HFF-Myc (cell line): ENCODE results near the gene NTMT2.

Experiments
- DNase-seq: peaks from one replicate; pipeline ENCODE4 v3.0.0-alpha.2; 2011; ENCODE audit warnings: low read depth; ENCODE audit errors: extremely low read depth
- H3K4me3 ChIP-seq: replicated peaks from 2 replicates; pipeline ENCODE4 v1.5.1; 2011; ENCODE audit warnings: low read depth, mild to moderate bottlenecking, control low read depth, low read length
- TF ChIP-seq, protein P1 (sequence below): IDR thresholded peaks from 2 replicates; pipeline ENCODE4 v1.5.1; 2012; ENCODE audit warnings: mild to moderate bottlenecking, low read depth, low read length, control low read depth; ENCODE audit errors: missing control alignments

NTMT2 gene

GRCh38 chr1:170204121-170204520 is 58.4 kb downstream of the NTMT2 start:
- no peak overlapping the region for H3K4me3 ChIP-seq
- DNase-seq: no peak
- TF ChIP-seq, protein P1, sequence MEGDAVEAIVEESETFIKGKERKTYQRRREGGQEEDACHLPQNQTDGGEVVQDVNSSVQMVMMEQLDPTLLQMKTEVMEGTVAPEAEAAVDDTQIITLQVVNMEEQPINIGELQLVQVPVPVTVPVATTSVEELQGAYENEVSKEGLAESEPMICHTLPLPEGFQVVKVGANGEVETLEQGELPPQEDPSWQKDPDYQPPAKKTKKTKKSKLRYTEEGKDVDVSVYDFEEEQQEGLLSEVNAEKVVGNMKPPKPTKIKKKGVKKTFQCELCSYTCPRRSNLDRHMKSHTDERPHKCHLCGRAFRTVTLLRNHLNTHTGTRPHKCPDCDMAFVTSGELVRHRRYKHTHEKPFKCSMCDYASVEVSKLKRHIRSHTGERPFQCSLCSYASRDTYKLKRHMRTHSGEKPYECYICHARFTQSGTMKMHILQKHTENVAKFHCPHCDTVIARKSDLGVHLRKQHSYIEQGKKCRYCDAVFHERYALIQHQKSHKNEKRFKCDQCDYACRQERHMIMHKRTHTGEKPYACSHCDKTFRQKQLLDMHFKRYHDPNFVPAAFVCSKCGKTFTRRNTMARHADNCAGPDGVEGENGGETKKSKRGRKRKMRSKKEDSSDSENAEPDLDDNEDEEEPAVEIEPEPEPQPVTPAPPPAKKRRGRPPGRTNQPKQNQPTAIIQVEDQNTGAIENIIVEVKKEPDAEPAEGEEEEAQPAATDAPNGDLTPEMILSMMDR: no peak

- TF ChIP-seq, protein P1: no peak
- no peak overlapping the region for H3K4me3 ChIP-seq
- no peak for DNase-seq
These were observed 59.5 kb downstream of the NTMT2 start for GRCh38 chr1:170205301-170205700.

GRCh38 chr1:170209125-170209524 is 63.4 kb downstream of the NTMT2 start:
- DNase-seq: no peak
- H3K4me3 ChIP-seq: no peak overlapping the region
- TF ChIP-seq, protein P1: no peak

GRCh38 chr1:170210142-170210541 is 64.4 kb downstream of the NTMT2 start:
- TF ChIP-seq, protein P1: no peak
- no peak for DNase-seq
- no peak overlapping the region for H3K4me3 ChIP-seq

- no peak for DNase-seq
- H3K4me3 ChIP-seq: no peak overlapping the region
- TF ChIP-seq, protein P1: no peak
These were observed 67.8 kb downstream of the NTMT2 start for GRCh38 chr1:170213596-170213995.

DNA sequence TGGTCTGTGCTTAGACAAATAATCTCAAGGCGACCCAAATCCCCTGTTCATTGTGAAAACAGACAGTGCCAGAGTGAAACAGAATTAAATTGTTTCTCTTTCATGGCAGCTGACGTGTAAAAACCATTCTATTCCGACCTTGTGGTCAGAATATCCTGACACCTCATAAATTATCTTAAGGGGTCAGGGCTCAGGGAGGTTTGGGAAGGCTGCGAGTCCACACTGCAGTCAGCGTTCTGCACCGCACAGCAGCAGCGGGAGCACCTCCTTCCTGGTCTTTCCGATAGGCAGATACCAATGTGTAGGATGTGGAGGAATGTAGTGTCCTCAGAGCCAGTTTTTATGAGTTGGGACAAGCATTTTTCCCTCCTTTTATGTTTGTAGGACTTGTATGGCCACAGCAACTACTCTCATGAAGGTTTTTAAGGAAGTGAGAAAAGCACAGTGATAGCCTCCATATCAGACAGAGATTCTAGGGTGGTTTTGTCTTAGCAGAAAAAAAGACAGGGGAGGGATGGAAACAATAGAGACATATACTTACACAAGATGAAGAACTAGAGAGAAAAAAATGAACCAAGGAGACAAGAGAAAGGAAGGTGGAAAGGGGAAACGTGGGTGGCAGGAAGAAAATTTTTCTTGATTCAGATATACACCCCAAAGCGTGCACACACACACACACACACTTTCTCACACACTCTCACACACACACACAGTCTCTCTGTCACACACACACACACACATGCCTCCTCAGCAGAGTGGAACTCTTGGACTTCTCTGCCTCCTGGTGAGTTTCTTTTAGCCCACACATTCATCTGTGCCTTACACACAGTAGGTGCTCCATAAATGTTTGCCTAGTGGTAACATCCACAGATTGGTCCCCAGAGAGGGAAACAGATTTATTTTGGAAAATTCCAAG is 68.6 kb downstream of the NTMT2 start:
- no peak for DNase-seq
- H3K4me3 ChIP-seq: no peak overlapping the region
- TF ChIP-seq, protein P1: no peak
